ENCODE results near the gene WDR38. TPM values are rescaled to one million over a fixed set of nuclear protein-coding genes. Genes with fewer than 3 reads are reported as not detected.

Gene WDR38
- polyA plus RNA-seq, 1 experiment, result not detected

- ChIA-PET CTCF (interaction anchor here (0.9 to 5.4 kb wide), 10 partner anchors 12 to 66 kb away, joined by 3 to 33 read pairs (median 5); partner anchors contain the start of genes OLFML2A and WDR38), POLR2A (interaction anchor here (0.6 to 1.1 kb wide), 2 partner anchors 60 to 455 kb away, joined by 4 to 8 read pairs; no protein-coding TSS in a partner anchor)
- no peak for DNase-seq (ENCODE audit: low read depth, low spot score)
- Histone ChIP-seq H3K9me3 (ENCODE audit: control insufficient read depth, insufficient read depth, low read length) (no peaks in the 10 kb centered on the region), H3K4me3 (ENCODE audit: low read depth, low read length) (no peak overlapping the region), H3K27ac (ENCODE audit: low read depth, low read length) (no peak overlapping the region), H3K27me3 (ENCODE audit: control insufficient read depth, insufficient read depth, low read length) (no peaks in the 10 kb centered on the region)
- peak; percentile 67 for TF ChIP-seq CTCF (IDR thresholded peaks at IDR 0.05; ENCODE audit: low read depth, low read length)
Measured at GRCh38 chr9:124839612-124840299, 13.5 kb upstream of the WDR38 start.

GRCh38 chr9:124840300-124840833 lies 12.9 kb upstream of the WDR38 start:
- Histone ChIP-seq H3K4me3 (ENCODE audit: low read depth, low read length) (no peak overlapping the region), H3K9me3 (ENCODE audit: control insufficient read depth, insufficient read depth, low read length) (no peaks in the 10 kb centered on the region), H3K27ac (ENCODE audit: low read depth, low read length) (no peak overlapping the region), H3K27me3 (ENCODE audit: control insufficient read depth, insufficient read depth, low read length) (no peaks in the 10 kb centered on the region)
- POLR2A ChIA-PET, result interaction anchor here (0.6 to 1.1 kb wide), 2 partner anchors 61 to 454 kb away, joined by 4 to 8 read pairs; no protein-coding TSS in a partner anchor
- CTCF ChIA-PET, result interaction anchor here (0.9 to 5.4 kb wide), 11 partner anchors 12 to 66 kb away, joined by 3 to 33 read pairs (median 5); partner anchors contain the start of genes OLFML2A and WDR38
- peak; percentile 37; the same call in 1 of the 2 replicates for TF ChIP-seq CTCF (IDR thresholded peaks at IDR 0.05; ENCODE audit: low read depth, low read length)
- DNase-seq (ENCODE audit: low read depth, low spot score), result no peak

- Histone ChIP-seq H3K9me3 (ENCODE audit: control insufficient read depth, insufficient read depth, low read length) (no peaks in the 10 kb centered on the region), H3K4me3 (ENCODE audit: low read depth, low read length) (no peak overlapping the region), H3K27me3 (ENCODE audit: control insufficient read depth, insufficient read depth, low read length) (no peaks in the 10 kb centered on the region), H3K27ac (ENCODE audit: low read depth, low read length) (peak overlapping the region; percentile 11)
- CTCF ChIA-PET, result interaction anchor here (0.6 to 5.4 kb wide), 7 partner anchors 11 to 67 kb away, joined by 3 to 33 read pairs (median 4); partner anchors contain the start of gene WDR38
- DNase-seq (ENCODE audit: low read depth, low spot score), result no peak
- POLR2A ChIA-PET, result interaction anchor here (1.2 kb wide), 1 partner anchor 11 kb away, joined by 3 read pairs; no protein-coding TSS in a partner anchor
- no peak for TF ChIP-seq CTCF (IDR thresholded peaks at IDR 0.05; ENCODE audit: low read depth, low read length)
Measured at GRCh38 chr9:124841075-124841821, 12.0 kb upstream of the WDR38 start.

- Histone ChIP-seq H3K4me3 (ENCODE audit: low read depth, low read length) (no peak overlapping the region), H3K27ac (ENCODE audit: low read depth, low read length) (no peak overlapping the region), H3K9me3 (ENCODE audit: control insufficient read depth, insufficient read depth, low read length) (no peaks in the 10 kb centered on the region), H3K27me3 (ENCODE audit: control insufficient read depth, insufficient read depth, low read length) (no peaks in the 10 kb centered on the region)
- TF ChIP-seq CTCF (IDR thresholded peaks at IDR 0.05; ENCODE audit: low read depth, low read length), result no peak
- DNase-seq (ENCODE audit: low read depth, low spot score), result no peak
- ChIA-PET POLR2A (interaction anchor here (0.6 to 1.2 kb wide), 2 partner anchors 11 to 64 kb away, joined by 5 to 7 read pairs; no protein-coding TSS in a partner anchor), CTCF (interaction anchor here (0.7 to 5.4 kb wide), 4 partner anchors 9 to 69 kb away, joined by 3 to 33 read pairs (median 4); partner anchors contain the start of gene WDR38)
Measured at GRCh38 chr9:124843456-124844034, 9.7 kb upstream of the WDR38 start.
